HG03460 (cell line): Measurements from ENCODE around the gene MYO1E.

Experiments
- ATAC-seq: cut with Tn5 transposase; IDR thresholded peaks from one replicate; pipeline ENCODE4 v1.9.1; 2021; ENCODE audit not compliant: unreplicated experiment

MYO1E gene

DNA sequence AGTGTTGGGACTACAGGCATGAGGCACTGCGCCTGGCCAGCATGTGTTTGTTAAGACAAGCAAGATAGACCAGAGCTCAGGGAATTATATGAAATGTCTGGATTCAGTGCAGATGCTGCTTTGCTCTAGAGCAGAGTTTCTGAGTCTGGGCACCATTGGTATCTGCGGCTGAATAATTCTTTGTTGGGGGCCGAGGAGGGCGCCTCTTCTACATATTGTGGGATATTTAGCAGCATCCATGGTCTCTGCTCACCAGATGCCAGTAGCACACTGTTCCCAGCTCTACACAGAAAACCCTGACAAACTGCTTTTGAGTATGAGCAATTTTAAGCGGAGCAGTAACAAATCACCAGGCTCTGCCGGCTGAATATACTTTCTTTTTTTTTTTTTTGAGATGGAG lies 169.7 kb downstream of the MYO1E start:
- no peak for ATAC-seq

GRCh38 chr15:59200560-59200959 lies 172.1 kb downstream of the MYO1E start:
- no peak for ATAC-seq

GRCh38 chr15:59199626-59200465 lies 172.8 kb downstream of the MYO1E start:
- ATAC-seq, result no peak

- ATAC-seq, result no peak
Observed at GRCh38 chr15:59197454-59197853, 175.2 kb downstream of the MYO1E start.

DNA sequence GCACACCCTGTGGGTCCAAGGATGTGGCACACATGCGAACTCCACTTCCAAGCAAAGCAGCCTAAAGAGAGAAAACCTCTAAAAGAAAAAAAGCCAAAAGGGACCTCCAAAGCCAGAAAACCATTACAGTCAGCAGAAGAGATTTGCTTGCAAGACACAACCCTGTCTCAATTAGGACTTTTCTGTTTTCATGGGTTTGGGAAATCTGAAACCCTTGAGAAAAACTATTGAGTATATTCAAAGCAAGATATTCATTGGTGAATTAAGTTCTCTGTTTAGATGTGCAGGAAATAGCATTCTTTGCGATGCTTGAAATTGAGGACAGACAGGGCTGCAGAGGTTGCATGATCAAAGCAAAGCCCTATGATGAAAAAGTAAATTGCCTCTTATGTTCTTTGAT lies 176.3 kb downstream of the MYO1E start:
- no peak for ATAC-seq

DNA sequence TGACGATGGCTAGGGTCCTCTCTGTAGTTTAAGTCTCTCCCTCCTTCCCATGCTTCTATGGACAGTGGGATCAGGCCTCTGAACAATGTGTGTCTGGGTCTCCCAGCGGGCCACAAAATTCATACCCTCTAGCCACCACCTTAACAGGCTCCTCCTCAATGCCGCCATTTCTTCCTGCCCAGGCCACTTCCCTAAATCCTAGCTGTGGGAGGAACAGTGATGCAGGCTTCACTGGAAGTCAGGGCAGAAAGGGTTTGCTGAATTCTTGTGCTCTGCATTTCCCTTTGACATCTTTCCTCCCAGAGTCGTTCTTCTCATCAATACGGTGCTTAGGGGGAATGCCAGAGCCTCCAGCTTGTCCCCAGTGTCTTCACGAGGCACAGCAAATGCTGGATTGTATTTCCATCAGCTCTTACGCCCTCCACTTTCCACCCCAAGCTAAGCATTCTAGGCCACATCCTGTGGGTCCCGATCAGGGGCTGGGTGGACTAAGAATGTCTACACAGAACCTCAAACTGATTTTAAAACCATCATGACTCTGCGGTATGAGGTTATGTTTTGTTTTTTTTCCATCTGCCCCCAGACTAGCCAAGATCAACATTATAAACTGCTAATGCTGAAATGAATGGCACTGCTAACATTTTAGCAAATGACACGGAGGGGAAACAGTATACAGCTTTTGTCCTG lies 177.9 kb downstream of the MYO1E start:
- no peak for ATAC-seq

DNA sequence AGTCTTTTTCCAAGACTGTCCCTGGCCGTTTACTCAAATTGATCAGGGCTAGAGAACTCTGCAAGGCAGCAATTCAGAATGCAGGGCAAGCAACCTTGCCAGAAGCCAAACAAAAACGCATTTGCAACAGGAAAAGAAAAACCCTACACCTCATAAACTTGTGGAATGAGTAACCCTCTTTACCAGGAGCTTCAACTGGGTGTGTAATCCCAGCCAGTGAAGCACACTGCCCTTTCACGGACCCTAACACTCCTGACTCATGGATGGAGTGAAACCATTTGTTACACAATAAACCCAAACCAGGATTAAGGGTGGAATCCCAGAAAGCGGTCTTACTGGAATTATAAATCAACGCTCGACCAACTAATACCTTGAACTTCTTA lies 180.8 kb downstream of the MYO1E start:
- no peak for ATAC-seq

- ATAC-seq, result no peak
Observed at GRCh38 chr15:59190291-59190690, 182.4 kb downstream of the MYO1E start.

DNA sequence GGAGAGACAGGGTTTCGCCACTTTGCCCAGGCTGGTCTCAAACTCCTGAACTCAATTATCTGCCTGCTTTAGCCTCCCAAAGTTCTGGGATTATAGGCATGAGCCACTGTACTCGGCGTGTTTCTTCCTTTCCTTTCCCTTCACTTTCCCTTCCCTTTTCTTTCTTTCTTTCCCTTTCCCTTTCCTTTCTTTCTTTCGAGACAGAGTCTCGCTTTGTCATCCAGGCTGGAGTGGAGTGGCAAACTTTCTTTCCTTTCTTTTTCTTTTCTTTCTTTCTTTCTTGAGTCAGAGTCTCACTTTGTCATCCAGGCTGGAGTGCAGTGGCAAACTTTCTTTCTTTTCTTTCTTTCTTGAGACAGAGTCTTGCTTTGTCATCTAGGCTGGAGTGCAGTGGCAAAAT lies 183.4 kb downstream of the MYO1E start:
- no peak for ATAC-seq

DNA sequence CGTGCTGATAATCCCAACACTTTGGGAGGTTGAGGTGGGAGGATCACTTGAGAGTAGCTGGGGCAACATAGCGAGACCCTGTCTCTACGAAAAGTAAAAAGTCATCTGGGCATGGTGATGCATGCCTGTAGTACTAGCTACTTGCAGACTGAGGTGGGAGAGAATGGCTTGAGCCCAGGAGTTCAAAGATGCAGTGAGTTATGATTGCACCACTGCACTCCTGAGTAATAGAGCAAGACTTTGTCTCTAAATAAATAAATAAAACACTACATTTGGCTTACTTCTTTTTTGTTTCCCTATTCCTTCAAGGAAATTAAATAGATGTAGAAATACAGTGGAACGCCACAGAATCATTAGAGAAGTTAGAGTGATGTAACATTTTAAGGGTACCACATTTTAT lies 186.2 kb downstream of the MYO1E start:
- ATAC-seq, result no peak

DNA sequence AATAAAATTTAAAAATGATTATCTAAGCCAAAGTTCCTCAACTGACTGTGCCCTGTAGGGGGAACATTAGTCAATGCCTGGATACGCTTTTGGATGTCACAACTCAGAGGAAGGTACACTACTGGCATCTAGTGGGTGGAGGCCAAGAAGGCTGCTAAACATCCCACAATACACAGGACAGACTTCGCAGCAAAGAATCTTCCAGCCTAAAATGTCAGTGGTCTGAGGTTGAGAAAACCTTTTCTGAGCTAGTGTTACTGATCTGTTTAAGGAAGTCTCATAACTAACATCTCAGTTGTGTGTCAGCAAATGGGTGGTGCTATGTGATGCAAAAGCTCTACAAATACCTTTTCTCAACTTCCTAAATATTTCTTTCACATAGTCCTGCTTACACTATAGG lies 186.9 kb downstream of the MYO1E start:
- no peak for ATAC-seq

DNA sequence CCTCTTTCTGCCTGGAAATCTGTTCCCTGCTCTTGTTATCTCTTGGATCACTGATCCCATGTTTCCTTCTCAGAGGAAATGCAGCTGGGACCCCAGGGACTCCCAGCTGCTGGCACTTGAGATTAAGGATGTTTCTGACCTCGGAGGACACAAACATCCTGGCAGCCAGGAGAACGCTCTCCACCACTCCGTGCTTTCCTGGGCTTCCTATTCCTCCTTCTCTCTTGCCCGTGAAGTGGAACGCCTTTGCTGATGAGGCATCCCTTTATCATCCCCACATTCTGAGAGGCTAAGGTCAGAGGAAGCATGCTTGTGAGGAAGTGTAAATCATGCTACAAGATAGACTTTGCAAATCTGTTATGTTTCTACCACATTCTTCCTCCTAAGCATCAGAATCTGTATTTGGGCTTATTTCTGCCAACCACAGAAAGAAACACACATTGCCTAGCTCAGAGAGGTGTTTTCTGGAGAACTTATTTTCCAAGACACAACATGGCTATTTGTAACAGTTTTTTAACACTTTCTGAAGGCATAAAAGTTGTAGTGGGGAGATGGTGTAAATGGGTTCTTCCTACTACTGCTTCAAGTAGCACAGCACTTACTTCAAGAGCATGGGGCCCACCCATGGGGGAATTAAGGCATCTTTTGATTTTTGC lies 191.6 kb downstream of the MYO1E start:
- no peak for ATAC-seq

- ATAC-seq, result no peak
Observed at GRCh38 chr15:59179717-59180116, 193.0 kb downstream of the MYO1E start.

- ATAC-seq, result no peak
Observed at GRCh38 chr15:59178151-59178695, 194.4 kb downstream of the MYO1E start.

- ATAC-seq, result no peak
Observed at GRCh38 chr15:59177317-59177660, 195.4 kb downstream of the MYO1E start.

- ATAC-seq, result no peak
Observed at GRCh38 chr15:59176653-59177316, 195.9 kb downstream of the MYO1E start.

DNA sequence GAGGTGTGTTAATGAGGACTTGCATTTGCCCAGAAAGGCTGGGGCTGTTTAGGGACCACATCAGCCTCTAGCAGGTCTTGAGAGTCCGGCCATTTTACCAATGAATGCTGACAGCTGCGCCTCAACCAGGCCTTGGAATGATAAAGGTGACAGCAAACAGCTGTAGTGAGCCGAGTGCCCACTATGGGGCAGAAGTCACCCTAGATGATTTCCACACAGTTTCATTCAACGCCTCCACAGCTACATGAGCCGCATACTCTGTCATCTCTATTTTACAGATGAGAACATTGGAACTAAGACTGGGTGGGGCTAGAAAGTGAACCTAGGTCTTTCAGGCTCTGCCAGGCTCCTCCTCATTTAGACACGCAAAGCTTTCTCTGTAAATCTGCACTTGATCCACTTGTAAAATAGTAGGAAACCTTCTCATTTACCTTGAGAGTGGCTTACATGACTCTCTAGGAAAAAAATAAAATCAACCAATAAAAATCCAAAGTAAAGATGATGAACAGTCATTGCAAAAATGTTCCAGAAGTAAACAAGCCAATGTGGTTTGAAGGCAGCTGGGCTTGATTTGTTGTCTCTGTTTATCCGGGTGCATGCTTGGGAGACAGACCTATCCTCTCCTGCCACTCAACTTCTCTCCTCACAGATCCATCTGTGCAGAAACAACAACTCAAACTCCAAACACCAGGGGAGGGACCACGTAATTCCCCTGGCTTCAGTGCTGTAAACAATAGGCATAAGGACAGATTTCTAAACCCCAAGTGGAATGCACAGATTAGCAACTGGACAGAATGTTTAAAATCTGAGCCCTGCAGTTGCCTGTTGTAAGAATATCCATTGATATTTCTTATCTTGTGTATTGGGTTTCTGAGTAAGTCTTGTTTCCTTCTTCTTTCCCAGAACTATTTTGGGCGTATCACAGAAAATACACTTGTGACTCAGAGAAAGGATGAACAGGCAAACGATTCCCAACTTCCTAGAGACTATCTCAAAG lies 197.5 kb downstream of the MYO1E start:
- no peak for ATAC-seq

DNA sequence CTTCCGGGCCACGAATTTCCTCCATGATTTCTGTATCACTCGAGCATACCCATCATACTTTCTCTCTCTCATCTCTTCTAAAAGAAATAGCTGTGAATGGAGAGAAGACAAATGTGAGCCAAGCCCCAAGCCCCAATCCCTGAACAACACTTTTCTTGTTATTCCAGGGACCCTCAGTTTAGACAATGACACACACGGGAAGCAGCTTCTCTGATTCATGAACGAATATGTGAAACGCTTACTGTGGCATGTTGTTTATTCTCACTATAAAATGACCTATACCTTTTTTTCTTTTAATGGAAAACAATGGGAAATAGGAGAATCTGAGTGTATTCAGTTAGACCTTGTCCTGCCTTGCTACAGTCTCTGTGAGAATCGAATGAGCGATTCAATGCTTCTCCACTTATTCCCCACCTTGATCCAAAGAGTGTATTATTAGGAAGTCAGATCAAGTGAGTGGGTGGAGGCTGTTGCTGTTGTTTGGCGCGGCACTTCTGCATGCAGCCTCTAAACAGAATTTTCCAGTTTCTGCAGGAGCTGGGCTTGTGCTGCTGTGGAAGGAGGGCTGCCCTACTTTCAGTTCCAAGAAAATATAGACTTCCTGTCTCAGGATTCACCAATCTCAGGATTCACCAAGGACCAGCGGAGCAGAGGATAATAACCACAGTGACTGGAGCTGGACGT lies 198.4 kb downstream of the MYO1E start:
- no peak for ATAC-seq

GRCh38 chr15:59173194-59173593 lies 199.5 kb downstream of the MYO1E start:
- ATAC-seq, result no peak
